Activated naive CD8-positive, alpha-beta T cell treated with anti-CD3 and anti-CD28 coated beads, Interleukin-2, amount 50 U/mL, for 24 hours (primary cell): ENCODE measurements around the gene PLEKHJ1.
A peak's percentile ranks its signal among the peaks of the same experiment; 100 is the strongest.

Experiments used
- ATAC-seq: fragments of 150-1000 bp; cut with Tn5 transposase; one replicate; pipeline ENCODE4 v1.10.0; 2021
- DNase-seq: peaks from one replicate; pipeline ENCODE4 v3.0.0; 2021
- H3K27ac Mint-ChIP-seq: one replicate; pipeline ENCODE4 v1.8.0; 2021; ENCODE audit warnings: mild to moderate bottlenecking, mixed read lengths
- H3K27me3 Mint-ChIP-seq: one replicate; pipeline ENCODE4 v1.8.0; 2021; ENCODE audit warnings: mixed read lengths
- H3K36me3 Mint-ChIP-seq: one replicate; pipeline ENCODE4 v1.8.0; 2021; ENCODE audit warnings: low read depth, mixed read lengths
- H3K4me1 Mint-ChIP-seq: one replicate; pipeline ENCODE4 v1.8.0; 2021; ENCODE audit warnings: mixed read lengths
- H3K4me3 Mint-ChIP-seq: one replicate; pipeline ENCODE4 v1.8.0; 2021; ENCODE audit warnings: mild to moderate bottlenecking, moderate library complexity, mixed read lengths
- H3K9me3 Mint-ChIP-seq: one replicate; pipeline ENCODE4 v1.8.0; 2021; ENCODE audit warnings: mixed read lengths

PLEKHJ1 gene

GRCh38 chr19:2228157-2229030 lies 7.7 kb downstream of the PLEKHJ1 start:
- Mint-ChIP-seq H3K27me3 (no peaks in the 10 kb centered on the region), H3K4me1 (peaks cover 11% of the 10 kb centered on the region), H3K4me3 (no peak overlapping the region), H3K9me3 (no peaks in the 10 kb centered on the region), H3K27ac (no peak overlapping the region), H3K36me3 (peaks cover 29% of the 10 kb centered on the region)
- ATAC-seq (no peak), DNase-seq (no peak)

- H3K4me1 Mint-ChIP-seq: peaks cover 9% of the 10 kb centered on the region
- H3K9me3 Mint-ChIP-seq: no peaks in the 10 kb centered on the region
- H3K4me3 Mint-ChIP-seq: no peak overlapping the region
- H3K27me3 Mint-ChIP-seq: no peaks in the 10 kb centered on the region
- DNase-seq (no peak), ATAC-seq (no peak)
- peaks cover 29% of the 10 kb centered on the region for H3K36me3 Mint-ChIP-seq
- no peak overlapping the region for H3K27ac Mint-ChIP-seq
Observed at GRCh38 chr19:2227415-2228156, 8.5 kb downstream of the PLEKHJ1 start.

- no peak overlapping the region for H3K4me3 Mint-ChIP-seq
Observed at GRCh38 chr19:2226840-2227360, 9.2 kb downstream of the PLEKHJ1 start.

GRCh38 chr19:2226051-2226839 lies 9.9 kb downstream of the PLEKHJ1 start:
- no peaks in the 10 kb centered on the region for H3K9me3 Mint-ChIP-seq
- H3K27ac Mint-ChIP-seq: no peak overlapping the region

More at GRCh38 chr19:2226840-2227360, 9.2 kb downstream of the PLEKHJ1 start:
- Mint-ChIP-seq H3K9me3 (no peaks in the 10 kb centered on the region), H3K27ac (no peak overlapping the region), H3K27me3 (no peaks in the 10 kb centered on the region), H3K4me1 (peaks cover 9% of the 10 kb centered on the region), H3K36me3 (peaks cover 27% of the 10 kb centered on the region)
- ATAC-seq (no peak), DNase-seq (no peak)

GRCh38 chr19:2225415-2226050 lies 10.6 kb downstream of the PLEKHJ1 start:
- H3K27me3 Mint-ChIP-seq: no peaks in the 10 kb centered on the region
- no peaks in the 10 kb centered on the region for H3K9me3 Mint-ChIP-seq
- no peak for DNase-seq
- H3K4me1 Mint-ChIP-seq: peaks cover 9% of the 10 kb centered on the region
- no peak overlapping the region for H3K4me3 Mint-ChIP-seq
- H3K27ac Mint-ChIP-seq: no peak overlapping the region
- no peak for ATAC-seq
- H3K36me3 Mint-ChIP-seq: peaks cover 28% of the 10 kb centered on the region

More at GRCh38 chr19:2226051-2226839, 9.9 kb downstream of the PLEKHJ1 start:
- H3K4me1 Mint-ChIP-seq: peaks cover 9% of the 10 kb centered on the region
- peaks cover 24% of the 10 kb centered on the region for H3K36me3 Mint-ChIP-seq
- DNase-seq (no peak), ATAC-seq (no peak)
- no peaks in the 10 kb centered on the region for H3K27me3 Mint-ChIP-seq
- no peak overlapping the region for H3K4me3 Mint-ChIP-seq

- H3K27ac Mint-ChIP-seq: peak overlapping the region; percentile 16
- no peaks in the 10 kb centered on the region for H3K27me3 Mint-ChIP-seq
- peaks cover 9% of the 10 kb centered on the region for H3K4me1 Mint-ChIP-seq
- H3K9me3 Mint-ChIP-seq: no peaks in the 10 kb centered on the region
- H3K36me3 Mint-ChIP-seq: peaks cover 33% of the 10 kb centered on the region
- no peak overlapping the region for H3K4me3 Mint-ChIP-seq
- DNase-seq (no peak), ATAC-seq (no peak)
Observed at GRCh38 chr19:2224754-2225349, 11.3 kb downstream of the PLEKHJ1 start.

- Mint-ChIP-seq H3K9me3 (no peaks in the 10 kb centered on the region), H3K4me3 (no peak overlapping the region), H3K4me1 (peaks cover 9% of the 10 kb centered on the region), H3K27me3 (no peaks in the 10 kb centered on the region), H3K27ac (peak overlapping the region; percentile 42), H3K36me3 (peaks cover 34% of the 10 kb centered on the region)
- ATAC-seq: peak; percentile 41
- DNase-seq: no peak
Observed at GRCh38 chr19:2223959-2224358, 12.2 kb downstream of the PLEKHJ1 start.

GRCh38 chr19:2223391-2223790 lies 12.7 kb downstream of the PLEKHJ1 start:
- Mint-ChIP-seq H3K9me3 (no peaks in the 10 kb centered on the region), H3K4me1 (peaks cover 9% of the 10 kb centered on the region), H3K27ac (peak overlapping the region; percentile 42), H3K36me3 (peaks cover 32% of the 10 kb centered on the region), H3K4me3 (no peak overlapping the region), H3K27me3 (no peaks in the 10 kb centered on the region)
- DNase-seq (no peak), ATAC-seq (no peak)

GRCh38 chr19:2221918-2222317 lies 14.2 kb downstream of the PLEKHJ1 start:
- no peak overlapping the region for H3K4me3 Mint-ChIP-seq
- no peak for DNase-seq

GRCh38 chr19:2221250-2221831 lies 14.8 kb downstream of the PLEKHJ1 start:
- peaks cover 35% of the 10 kb centered on the region for H3K36me3 Mint-ChIP-seq
- DNase-seq (no peak), ATAC-seq (no peak)
- H3K4me1 Mint-ChIP-seq: peaks cover 9% of the 10 kb centered on the region
- no peak overlapping the region for H3K4me3 Mint-ChIP-seq
- H3K27me3 Mint-ChIP-seq: no peaks in the 10 kb centered on the region
- no peaks in the 10 kb centered on the region for H3K9me3 Mint-ChIP-seq
- peak overlapping the region; percentile 54 for H3K27ac Mint-ChIP-seq

More at GRCh38 chr19:2221918-2222317, 14.2 kb downstream of the PLEKHJ1 start:
- Mint-ChIP-seq H3K27me3 (no peaks in the 10 kb centered on the region), H3K4me1 (peaks cover 9% of the 10 kb centered on the region), H3K27ac (no peak overlapping the region), H3K9me3 (no peaks in the 10 kb centered on the region), H3K36me3 (peaks cover 34% of the 10 kb centered on the region)
- no peak for ATAC-seq

GRCh38 chr19:2219726-2220125 lies 16.4 kb downstream of the PLEKHJ1 start:
- no peak overlapping the region for H3K4me3 Mint-ChIP-seq
- H3K27ac Mint-ChIP-seq: no peak overlapping the region
- ATAC-seq (no peak), DNase-seq (no peak)
- no peaks in the 10 kb centered on the region for H3K9me3 Mint-ChIP-seq
- H3K36me3 Mint-ChIP-seq: peaks cover 38% of the 10 kb centered on the region
- H3K27me3 Mint-ChIP-seq: no peaks in the 10 kb centered on the region
- H3K4me1 Mint-ChIP-seq: peaks cover 8% of the 10 kb centered on the region

- no peak for DNase-seq
- peaks cover 33% of the 10 kb centered on the region for H3K36me3 Mint-ChIP-seq
- no peak overlapping the region for H3K27ac Mint-ChIP-seq
- peaks cover 3% of the 10 kb centered on the region for H3K4me1 Mint-ChIP-seq
- no peaks in the 10 kb centered on the region for H3K27me3 Mint-ChIP-seq
- H3K9me3 Mint-ChIP-seq: no peaks in the 10 kb centered on the region
- H3K4me3 Mint-ChIP-seq: no peak overlapping the region
- ATAC-seq: no peak
Observed at GRCh38 chr19:2217591-2217990, 18.5 kb downstream of the PLEKHJ1 start.
